Stimulated activated CD4-positive, alpha-beta T cell treated with anti-CD3 and anti-CD28 coated beads, Interleukin-4, amount 100 ng/mL, for 48 hours (primary cell): ENCODE data around the gene HNRNPM.
"Not testable (repeated sequence)": the region's sequence is repeated elsewhere in the genome, so short reads cannot be mapped to it uniquely, and the experiment has no call there.

Experiments used
- DNase-seq, 2 donors: peaks; one replicate each; pipeline ENCODE4 v3.0.0-alpha.2; 2020; ENCODE audit warnings: low read depth in 2 of 2

HNRNPM gene

GRCh38 chr19:8511573-8512101, 66.9 kb downstream of the HNRNPM start:
- DNase-seq, result no peak

GRCh38 chr19:8512115-8512967, 67.6 kb downstream of the HNRNPM start:
- no peak for DNase-seq

- no peak for DNase-seq
These were observed 68.4 kb downstream of the HNRNPM start for GRCh38 chr19:8513036-8513686.

GRCh38 chr19:8513687-8514504, 69.1 kb downstream of the HNRNPM start, which contains the start of gene ZNF414:
Gene ZNF414 (minus strand): TSS chr19:8514167. CDS start chr19:8514046, 121 bp downstream.
- DNase-seq, result peak; percentile 98

DNA sequence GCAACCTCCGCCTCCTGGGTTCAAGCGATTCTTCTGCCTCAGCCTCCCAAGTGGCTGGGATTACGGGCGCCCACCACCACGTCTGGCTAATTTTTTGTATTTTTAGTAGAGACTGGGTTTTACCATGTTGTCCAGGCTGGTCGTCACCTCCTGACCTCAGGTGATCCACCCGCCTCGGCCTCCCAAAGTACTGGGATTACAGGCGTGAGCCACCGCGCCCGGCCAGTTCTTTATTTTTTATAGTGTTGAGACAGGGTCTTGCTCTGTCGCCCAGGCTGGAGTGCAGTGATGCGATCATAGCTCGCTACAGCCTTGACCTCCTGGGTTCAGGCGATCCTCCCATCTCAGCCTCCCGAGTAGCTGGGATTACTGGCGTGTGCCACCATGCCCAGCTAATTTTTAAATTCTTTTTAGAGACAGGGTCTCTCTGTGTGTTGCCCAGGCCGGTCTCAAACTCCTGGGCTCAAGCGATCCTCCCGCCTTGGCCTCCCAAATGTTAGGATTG, 69.8 kb downstream of the HNRNPM start:
- DNase-seq, result not testable (repeated sequence)

- peak; percentile 38 to 50 for DNase-seq
These were observed 70.5 kb downstream of the HNRNPM start for GRCh38 chr19:8515317-8515716.

DNA sequence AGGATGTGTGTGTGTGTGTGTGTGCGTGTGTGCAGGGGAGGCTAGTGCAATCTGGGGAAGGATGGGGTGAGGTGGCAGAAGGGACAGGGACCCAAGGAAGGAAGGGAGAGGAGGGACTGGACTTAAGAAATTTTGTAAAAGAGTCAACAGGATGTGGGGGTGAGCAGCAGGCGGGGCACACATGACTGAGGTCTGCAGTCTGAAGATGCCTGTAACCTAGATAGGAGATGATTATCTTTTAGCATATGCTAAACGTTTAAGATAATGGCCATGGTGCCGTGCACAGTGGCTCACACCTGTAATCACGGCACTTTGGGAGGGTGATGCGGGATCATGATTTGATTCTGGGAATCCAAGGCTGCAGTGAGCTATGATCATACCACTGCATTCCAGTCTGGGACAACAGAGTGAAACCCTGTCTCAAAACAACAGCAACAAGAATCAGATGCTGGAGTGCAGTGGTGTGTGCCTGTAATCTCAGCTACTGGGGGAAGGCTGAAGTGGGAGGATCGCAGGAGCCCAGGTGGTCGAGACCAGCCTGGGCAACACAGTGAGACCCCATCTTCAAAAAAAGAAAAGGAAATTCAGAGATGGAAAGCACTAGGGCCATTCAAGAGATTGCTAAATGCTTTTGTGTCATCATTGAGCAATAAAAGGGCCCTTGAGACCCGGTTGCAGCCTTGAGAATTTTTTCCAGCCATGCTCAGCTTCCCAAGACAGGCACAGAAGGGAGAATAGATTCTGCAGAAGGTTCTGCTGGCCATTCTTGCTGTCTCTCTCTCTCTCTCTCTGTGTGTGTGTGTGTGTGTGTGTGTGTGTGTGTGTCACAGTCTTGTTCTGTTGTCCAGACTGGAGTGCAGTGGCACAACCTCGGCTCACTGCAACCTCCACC, 73.0 kb downstream of the HNRNPM start:
- no peak for DNase-seq

DNA sequence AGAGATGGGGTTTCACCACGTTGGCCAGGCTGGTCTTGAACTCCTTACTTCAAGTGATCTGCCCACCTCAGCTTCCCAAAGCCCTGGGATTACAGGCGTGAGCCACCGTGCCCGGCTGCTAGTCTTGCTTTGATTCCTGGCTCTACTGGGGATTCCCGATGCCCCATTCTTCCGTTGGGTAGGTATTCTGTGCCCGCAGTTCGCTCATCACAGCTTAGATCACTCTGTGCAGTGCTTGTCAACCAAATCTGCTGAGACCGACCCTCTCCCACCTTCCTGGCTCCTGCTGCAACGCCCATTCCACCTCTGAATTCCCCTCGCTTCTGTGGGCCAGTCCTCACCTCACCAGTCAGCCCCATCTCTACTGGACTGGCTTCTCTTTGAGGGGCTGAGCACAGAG, 73.8 kb downstream of the HNRNPM start:
- DNase-seq, result no peak

- DNase-seq, result no peak
These were observed 74.6 kb downstream of the HNRNPM start for GRCh38 chr19:8519388-8519787.

- no peak for DNase-seq
These were observed 80.6 kb downstream of the HNRNPM start for GRCh38 chr19:8525401-8525684.

DNA sequence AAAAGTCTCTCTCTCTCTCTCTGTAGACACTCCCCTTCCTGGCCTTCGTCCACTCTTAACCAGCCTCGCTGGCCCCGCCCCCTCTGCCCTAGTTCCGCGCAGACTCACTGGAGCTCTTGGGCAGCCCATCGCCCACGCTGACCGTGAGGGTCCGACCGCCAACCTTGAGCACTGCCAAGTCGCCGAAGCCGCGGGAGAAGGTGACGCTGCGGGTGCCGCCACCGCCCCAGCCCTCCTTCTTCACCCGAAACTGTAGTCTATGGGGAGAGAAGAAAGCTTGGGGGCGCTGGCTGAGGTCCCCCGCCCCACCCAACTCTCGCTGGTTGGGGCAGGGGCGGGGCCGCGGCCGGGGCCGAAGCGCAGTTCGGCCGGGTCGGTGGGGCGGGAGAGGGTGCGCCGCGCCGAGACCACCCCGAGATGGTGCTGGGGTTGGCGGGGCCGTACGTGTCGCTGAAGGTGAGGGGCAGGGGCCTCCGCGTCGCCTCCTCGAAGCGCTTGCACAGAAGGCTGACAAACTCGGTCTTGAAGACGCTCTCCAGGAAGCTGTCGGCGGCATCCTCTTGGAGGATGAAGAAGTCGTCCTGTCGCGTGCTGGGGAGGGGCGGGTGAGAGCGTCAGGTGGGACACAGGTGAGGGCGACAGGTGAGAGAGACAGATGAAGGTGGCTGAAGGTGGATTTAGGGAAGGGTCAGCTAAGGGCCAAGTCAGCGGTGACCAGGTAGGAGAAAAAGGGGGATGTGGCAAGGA, 81.7 kb downstream of the HNRNPM start:
- no peak for DNase-seq

DNA sequence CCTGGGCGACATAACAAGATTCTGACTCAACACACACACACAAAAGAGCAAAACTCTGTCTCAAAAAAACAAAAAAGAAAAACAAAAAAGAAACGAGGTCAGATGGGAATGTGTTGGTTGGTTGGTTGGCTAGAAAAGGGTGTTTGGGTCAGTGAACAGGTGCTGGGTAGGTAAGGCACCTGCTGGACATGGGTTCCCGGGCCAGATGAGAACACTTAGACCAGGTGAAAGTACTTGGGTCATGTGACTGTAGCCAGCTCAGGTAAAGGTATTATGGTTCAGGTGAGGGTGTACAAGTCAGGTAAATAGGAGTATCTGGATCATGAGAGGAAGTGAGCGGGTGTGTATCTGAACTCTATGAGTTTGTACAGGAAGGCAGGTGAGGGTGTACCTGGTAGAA, 83.7 kb downstream of the HNRNPM start:
- no peak for DNase-seq

DNA sequence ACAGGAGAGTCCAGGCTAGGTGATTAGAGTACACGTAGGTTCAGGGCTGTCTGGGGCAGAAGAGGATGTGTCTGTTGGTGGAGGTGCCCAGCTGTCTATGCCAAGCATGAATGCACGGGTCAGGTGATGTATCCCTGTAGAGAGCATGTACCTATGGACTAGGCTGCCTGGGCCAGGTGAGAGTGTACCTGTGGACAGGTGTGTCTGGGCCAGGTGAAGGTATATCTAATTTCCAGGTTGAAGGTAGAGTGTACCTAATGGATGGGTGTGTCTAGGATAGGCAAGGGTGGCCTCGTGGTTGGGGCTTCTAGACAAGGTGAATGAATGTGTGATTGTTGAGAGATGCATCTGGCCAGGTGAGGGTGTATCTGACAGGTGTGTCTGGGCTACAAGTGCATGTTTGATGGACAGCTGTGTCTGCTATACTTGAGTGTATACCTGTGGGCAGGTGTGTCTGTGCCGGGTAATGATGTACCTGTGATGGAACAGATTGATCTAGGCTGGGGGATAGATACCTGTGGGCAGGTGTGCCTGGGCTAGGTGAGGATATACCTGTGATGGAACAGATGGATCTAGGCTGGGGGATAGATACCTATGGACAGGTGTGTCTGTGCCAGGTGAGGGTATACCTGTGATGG, 84.7 kb downstream of the HNRNPM start:
- no peak for DNase-seq

DNA sequence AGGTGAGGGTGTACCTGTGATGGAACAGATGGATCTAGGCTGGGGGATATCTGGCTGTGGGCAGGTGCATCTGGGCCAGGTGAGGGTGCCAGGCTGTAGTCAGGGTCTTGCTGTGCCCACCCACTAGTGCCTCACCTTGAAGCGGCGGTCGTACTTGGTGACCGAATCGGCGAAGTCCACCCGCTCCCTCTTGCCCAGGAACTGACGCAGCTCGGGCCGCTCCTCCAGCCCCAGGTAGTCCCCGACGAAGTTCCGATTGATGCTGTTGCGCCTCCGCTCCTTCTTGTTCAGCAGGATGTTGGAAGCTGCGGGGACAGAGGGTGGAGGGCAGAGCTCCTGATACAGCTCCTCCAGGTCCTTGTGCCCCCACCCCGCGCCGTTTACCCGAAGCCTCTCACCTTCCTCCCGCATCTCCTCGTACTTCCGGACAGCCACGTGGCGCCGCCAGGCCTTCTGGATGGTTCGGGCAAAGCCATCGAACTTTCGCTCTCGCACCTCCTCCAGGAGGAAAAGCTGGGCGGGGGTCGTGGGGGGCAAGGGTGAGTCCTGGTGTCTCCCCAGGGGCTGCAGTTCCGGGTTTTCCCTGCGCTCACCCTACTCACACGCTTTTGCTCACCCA, 85.4 kb downstream of the HNRNPM start:
- DNase-seq, result no peak

GRCh38 chr19:8531470-8531869, 86.7 kb downstream of the HNRNPM start:
- DNase-seq, result no peak

DNA sequence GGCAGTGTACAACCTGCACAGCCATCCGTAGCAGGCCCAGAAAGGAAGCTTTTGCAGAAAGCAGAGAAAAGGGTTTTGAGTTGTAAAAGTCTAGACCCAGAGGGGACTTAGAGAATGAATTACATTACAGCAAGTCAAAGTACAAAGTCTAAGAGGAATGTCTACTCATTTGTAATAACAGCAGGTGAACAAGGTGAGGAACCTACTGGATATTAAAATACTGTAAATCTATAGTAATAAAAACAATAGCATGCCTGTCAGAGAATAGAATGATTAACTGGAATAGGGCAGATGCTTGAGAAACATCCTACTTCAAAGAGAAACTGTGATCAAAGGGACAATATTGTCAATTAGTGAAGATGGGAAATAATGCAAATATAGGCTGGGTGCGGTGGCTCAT, 87.5 kb downstream of the HNRNPM start:
- no peak for DNase-seq

- no peak for DNase-seq
These were observed 91.5 kb downstream of the HNRNPM start for GRCh38 chr19:8536282-8536681.

- no peak for DNase-seq
These were observed 92.3 kb downstream of the HNRNPM start for GRCh38 chr19:8537099-8537498.
